HuH-7 (cell line): ENCODE measurements around the gene BAG2.
A peak's percentile ranks its signal among the peaks of the same experiment; 100 is the strongest.

Experiments used
- DNase-seq: peaks from one replicate; pipeline ENCODE4 v3.0.0; 2011; ENCODE audit warnings: low spot score

BAG2 gene

DNA sequence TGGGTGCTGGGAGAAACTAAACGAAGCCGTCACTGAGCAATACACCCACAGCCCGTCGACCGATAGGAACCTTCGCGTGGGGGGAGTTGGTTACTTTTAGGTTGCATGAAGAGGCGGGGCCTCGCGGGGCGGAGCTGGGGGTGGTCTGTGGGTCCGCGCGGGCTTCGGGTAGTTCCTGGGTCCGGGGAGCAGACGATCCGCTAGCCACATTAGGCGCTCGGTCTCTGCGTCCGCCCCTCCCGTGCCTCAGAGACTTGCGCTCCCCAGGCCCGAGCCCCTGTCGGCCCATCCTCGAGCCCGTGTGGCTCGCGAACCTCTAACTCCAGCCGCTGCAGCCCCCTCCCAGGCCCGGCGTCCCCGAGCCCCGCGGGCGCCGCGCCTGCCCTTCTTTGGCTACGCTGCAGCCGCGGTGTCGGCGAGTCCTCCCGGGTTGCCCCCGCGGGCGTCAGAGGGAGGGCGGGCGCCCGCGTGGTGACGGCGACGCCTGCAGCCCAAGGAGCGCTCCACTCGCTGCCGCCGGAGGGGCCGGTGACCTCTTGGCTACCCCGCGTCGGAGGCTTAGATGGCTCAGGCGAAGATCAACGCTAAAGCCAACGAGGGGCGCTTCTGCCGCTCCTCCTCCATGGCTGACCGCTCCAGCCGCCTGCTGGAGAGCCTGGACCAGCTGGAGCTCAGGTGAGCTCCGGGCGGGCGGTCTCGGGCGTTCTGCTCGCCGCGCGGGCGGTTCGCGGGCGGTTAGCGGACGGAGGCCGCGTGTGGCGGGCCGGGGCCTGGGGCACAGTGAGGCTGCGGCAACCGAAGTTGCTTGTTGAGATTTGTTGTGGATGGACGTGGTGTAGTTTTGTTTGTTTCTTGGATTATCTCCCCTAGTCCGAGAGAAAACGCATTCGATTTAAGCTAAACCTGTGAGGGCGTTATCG is at the start of gene BAG2:
Gene BAG2, plus strand, starts transcription at position 191 of the 920 bp plus-strand sequence. Its CDS starts 372 bp downstream, at position 563.
- DNase-seq, result peak; percentile 81

DNA sequence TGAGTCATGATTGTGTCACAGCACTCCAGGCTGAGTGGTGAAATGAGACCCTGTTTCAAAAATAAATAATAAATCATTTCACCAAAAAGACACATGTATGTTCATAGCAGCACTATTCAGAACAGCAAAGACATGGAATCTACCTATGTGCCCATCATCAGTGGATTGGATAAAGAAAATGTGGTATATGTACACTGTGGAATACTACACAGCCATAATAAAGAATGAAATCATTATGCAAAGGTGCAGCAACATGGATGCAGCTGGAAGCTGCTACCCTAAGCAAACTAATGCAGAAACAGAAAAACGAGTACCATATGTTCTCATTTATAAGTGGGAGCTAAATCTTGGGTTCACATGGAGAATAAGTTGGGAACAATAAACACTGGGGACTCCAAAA is 49.0 kb upstream of the BAG2 start:
- no peak for DNase-seq

DNA sequence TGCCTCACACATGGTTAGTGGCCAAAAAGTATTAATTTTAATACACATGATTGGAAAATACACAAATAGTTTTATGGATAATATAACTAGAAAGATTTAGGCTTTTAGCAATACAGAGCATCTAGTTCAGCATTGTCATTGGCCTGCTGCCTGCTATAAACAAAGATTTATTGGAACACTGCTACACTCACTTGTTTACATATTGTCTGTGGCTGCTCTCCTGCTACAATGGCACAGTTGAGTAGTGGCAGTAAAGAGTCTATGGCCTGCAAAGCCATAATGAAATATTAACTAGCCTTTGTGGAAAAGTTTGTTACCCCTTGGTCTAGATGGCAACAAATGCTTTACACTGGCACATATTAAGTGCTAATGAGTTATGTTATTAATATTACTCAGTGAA is 44.4 kb upstream of the BAG2 start:
- DNase-seq, result peak; percentile 4

DNA sequence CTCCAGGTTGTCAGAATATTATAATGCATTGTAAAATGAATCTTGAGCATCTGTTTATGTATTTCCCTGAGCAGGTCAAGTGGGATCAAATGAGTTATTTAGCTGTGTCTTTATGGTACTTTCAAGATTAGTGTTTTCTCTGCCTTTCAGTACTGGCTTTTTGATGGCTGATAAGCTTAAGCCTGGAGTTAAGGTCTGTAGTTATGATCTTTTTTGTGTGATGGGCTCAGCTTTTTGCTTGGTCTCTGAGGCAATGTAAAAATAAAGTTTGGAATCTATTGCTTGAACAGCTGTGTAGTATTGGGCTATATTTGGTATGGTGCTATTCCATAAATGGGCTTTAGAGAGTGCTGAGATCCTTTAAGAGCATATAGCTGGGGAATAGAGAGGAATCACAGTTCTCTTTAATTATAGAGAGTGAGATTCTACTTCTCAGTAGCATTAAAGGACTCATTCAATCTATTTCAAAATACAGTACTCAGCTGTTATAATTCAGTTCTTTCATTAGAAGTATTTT is 41.4 kb upstream of the BAG2 start:
- no peak for DNase-seq

DNA sequence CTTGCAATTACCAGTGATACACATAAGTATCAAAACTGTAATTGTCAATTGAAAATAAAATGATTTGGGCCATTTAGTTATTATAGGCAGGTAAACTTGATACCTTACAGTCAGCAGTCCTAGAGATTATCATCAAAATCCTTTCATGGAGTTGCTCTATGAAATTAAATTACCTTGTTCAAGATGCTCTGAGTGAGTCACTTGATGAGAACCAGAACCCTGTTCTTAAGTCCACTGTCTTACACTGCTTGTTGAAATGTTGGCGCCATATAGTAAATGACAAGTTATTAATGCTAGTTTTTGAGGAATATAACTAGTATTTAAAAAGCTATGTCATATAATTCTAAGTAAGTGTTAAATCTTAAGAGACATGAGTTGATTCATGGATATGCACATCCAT is 37.2 kb upstream of the BAG2 start:
- DNase-seq, result no peak

DNA sequence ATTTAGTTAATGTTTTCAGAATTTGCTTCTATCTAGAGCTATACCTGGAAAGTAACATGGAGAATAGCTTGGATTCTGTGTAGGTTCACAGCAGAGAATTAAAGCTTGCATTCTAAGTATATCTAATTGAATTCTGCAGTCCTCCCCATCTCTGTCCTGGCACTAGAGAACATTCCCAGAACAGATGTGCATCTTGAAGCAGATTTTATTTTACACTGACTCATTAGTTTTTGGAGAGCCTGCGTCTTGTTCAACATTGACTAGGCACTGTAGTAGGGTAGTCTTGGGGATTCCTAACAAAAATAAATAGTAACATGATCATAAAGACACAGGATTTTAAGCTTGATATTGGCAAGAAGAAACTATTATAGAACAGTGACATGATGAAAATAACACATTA is 36.2 kb upstream of the BAG2 start:
- DNase-seq, result no peak

DNA sequence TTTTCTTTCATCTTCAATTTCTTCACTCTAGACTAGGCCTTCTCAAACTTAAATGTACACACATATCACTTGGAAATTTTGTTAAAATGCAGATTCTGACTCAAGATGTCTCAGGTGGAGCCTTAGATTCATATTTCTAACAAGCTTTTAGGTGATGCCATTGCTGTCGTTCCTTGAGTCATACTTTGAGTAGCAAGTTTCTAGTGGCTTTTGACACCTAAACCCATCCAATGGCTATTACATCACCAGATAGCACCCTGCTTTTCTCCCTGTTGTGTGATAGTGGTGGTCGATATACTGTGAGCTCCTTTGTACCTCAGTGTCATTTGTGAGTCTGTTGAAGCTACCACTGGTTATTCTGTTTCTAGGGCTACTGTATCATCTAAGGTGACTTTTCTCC is 34.8 kb upstream of the BAG2 start:
- DNase-seq, result no peak

DNA sequence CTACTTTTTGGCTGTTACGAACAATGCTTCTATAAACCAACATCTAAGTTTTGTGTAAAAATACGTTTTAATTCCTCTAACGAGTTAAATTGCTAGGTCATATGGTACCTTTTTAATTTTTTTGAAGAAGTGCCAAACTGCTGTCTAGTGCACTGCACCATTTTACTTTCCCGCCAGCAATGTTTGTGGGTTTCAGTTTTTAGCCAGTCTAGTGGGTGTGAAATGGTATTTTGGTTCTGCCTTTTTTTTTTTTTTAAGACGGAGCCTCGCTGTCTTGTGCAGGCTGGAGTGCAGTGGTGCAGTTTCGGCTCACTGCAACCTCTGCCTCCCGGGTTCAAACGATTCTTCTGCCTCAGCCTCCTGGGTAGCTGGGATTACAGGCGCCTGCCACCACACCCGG is 34.1 kb upstream of the BAG2 start:
- DNase-seq, result no peak

DNA sequence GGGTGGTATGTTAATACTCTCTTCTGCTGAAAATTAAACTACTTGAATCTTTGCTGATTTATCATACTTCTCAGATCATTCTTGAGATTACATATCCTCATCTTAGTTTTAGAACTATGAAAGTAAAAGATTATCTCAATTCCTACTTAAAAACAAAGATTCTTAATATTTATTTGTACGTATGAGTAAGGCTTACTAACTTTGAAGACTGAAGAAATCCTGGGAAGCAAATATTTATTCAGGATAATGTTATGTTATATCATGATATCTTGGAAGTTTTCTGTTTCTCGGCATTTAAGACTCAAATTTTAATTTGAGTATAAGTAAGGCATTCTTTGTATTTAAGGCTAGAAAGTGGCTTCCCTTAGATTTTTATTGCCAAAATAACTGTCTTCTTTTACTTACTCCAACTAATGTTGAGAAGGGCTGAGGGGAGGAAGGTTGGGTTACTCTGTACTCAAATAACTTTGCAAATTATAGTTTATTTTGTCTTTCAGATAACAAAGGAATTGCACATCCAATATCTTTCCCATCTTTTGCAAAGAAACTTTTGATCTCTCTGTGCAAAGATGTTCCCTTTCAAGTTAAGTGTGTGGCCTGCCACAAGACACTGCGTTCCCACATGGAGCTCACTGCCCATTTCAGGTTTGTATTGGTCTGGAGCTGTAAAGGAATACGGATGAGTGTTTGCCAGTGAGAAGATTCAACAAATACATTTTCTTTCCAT is 30.5 kb upstream of the BAG2 start:
- no peak for DNase-seq

DNA sequence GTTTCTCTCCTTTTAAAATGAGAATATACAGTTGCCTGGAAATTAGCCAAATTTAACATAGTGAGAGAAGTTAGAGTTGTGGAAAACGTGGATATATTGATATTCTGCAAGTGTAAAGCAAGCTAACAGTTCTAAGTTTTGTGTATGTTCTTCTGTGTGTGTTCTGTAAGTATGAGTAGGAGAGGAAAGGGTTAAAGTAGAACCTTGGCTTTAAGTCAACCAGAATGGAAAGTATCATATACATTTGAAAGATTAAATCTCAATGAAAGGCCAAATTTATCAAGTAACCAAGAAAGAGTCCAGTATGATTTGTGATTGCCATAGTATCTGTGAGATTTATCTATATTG is 30.0 kb upstream of the BAG2 start:
- DNase-seq, result no peak

DNA sequence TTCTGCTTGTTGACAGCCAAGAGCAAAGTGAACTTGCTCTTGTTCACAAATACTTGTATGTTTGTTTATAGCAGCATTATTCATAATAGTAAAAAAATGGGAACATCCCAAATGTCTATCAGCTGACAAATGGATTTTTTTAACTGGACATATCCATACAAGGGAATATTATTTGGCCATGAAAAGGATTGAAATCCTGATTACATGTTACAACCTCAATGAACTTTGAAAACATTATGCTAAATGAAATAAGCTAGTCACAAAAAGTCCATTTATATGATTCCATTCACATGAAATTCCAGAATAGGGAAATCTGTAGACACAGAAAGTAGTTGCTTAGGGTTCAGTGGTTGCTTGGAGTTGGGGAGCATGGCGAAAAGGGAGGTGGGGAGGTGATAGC is 28.4 kb upstream of the BAG2 start:
- no peak for DNase-seq

DNA sequence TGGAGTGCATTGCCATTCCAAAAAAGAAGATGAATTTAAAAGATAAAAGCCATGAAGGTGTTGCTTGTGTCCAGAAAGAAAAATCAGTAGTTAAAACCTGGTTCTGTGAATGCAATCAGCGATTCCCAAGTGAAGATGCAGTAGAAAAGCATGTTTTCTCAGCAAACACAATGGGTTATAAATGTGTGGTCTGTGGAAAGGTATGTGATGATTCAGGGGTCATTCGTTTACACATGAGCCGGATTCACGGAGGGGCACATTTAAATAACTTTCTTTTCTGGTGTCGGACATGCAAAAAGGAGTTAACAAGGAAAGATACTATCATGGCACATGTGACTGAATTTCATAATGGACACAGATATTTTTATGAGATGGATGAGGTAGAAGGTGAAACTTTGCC is 24.7 kb upstream of the BAG2 start:
- no peak for DNase-seq

DNA sequence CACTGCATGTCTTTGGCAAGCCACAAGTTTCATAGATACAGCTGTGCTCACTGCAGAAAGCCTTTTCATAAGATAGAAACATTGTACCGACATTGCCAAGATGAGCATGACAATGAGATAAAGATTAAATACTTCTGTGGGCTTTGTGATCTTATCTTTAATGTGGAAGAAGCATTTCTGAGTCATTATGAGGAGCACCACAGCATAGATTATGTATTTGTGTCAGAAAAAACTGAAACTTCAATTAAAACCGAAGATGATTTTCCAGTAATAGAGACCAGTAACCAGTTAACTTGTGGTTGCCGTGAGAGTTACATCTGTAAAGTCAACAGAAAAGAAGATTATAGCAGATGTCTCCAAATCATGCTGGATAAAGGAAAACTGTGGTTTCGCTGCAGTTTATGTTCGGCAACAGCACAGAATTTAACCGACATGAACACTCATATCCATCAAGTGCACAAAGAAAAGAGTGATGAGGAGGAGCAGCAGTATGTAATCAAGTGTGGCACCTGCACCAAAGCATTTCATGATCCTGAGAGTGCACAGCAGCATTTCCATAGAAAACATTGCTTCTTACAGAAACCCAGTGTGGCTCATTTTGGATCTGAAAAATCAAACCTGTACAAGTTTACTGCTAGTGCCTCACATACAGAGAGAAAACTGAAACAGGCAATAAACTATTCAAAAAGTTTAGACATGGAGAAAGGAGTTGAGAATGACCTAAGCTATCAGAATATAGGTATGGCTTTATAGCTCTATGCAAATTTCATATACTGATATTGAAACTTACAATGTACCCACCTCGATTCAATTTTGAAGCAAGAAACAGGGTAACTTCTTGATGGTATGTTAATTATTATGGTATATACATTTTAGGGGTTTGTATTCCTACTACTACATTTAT is 23.9 kb upstream of the BAG2 start:
- no peak for DNase-seq

DNA sequence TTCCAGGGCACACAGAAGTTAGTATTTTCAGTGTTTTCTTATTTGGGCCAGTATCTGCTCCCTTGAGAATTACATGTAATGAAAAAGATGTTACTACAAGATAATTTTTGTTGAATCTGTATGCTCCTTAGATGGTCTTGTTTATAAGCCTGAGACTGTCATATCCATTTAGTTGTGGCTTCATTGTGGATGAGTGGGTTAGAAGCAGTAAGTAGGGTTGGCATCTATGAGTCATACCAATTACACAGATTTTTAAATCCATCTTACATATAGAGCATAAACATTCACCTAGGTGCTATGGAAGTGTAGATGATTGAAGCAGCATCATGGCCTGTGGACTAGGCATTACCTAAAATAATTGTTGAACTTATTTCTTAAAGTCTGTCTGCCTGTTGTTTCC is 13.5 kb upstream of the BAG2 start:
- no peak for DNase-seq

DNA sequence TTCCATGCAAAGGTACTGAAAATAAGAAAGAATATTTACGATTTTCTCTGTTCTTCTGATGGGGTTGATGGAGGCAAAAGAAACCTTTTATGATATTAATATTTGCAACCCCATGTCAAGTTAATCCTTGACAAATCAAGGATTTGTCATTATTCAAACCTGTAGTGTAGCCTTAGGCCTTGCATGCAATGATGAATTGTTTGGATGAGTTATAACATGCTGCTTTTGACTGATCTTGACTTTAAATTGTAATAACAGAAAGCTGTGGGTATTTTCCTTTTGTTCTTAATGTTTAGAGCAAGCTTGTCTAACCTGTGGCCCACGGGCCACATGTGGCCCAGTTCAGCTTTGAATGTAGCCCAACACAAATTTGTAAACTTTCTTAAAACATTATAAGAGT is 13.0 kb upstream of the BAG2 start:
- DNase-seq, result no peak

DNA sequence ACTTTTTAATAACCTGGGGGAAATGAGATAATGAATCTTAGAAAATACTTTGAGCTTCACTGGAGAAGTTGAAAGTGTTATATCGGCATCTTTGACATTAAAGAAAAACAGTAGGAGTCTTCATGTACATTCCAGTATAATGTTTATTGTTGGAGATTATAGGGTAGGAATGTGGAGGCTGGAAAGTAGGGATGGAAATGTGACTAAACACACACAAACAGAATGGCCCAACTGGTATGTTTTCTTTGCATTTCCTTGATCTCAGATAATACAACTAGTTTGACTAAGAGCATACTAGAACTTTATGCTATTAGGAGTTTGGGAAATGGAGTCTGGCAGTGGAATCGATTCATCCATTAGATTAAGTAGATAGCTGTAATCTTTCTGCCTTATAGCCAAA is 10.1 kb upstream of the BAG2 start:
- no peak for DNase-seq

DNA sequence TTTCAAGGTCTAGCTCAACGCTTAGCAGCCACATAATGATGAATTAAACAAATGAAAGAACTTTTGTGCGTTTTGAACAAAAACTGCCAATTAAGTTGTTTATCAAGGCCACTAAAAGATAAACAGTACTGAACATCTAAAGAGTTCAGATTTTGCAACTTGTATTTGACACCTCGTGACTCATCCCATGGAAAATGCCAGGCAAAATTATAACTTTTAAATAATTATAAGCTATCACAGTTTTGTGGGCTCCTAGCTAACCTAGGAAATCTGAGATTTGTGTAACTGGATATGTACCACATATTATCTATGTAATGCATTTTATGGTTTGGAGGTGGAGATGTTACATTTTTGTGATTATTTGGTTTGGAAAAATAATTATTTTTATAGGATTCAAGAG is 9.6 kb upstream of the BAG2 start:
- no peak for DNase-seq

DNA sequence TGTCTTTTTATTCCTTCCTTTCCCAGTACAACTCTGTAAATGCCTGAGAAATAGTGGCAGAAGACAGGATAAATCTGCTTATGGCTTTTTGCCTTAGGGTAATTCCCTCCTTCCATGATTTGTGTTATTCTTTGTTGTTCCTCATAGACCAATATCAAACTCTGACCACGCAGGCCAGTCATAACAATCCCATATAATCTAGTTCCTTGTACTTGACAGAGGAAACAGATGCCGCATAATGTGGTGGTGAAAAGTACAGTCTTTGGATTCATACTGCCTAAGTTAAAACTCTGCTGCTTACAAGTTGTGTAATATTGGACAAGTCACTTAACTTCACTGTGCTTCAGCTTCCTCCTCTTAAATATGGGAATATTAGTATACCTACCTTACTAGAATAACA is 8.2 kb upstream of the BAG2 start:
- DNase-seq, result no peak

DNA sequence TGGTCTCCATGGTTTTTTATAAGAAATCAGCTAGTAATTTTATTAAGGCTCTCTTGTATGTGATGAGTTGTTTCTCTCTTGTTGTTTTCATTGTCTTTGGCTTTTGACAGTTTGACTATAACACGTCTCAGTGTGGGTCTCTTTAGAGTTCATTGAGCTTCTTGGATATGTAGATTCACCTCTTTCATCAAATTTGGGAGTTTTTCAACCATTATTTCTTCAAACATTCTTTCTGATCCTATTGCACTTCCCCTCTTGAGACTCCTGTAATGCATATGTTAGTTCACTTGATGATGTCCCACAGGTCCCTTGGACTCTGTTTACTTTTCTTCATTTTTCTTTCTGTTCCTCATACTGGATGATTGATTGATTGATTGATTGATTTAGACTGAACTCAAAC is 7.0 kb upstream of the BAG2 start:
- no peak for DNase-seq

DNA sequence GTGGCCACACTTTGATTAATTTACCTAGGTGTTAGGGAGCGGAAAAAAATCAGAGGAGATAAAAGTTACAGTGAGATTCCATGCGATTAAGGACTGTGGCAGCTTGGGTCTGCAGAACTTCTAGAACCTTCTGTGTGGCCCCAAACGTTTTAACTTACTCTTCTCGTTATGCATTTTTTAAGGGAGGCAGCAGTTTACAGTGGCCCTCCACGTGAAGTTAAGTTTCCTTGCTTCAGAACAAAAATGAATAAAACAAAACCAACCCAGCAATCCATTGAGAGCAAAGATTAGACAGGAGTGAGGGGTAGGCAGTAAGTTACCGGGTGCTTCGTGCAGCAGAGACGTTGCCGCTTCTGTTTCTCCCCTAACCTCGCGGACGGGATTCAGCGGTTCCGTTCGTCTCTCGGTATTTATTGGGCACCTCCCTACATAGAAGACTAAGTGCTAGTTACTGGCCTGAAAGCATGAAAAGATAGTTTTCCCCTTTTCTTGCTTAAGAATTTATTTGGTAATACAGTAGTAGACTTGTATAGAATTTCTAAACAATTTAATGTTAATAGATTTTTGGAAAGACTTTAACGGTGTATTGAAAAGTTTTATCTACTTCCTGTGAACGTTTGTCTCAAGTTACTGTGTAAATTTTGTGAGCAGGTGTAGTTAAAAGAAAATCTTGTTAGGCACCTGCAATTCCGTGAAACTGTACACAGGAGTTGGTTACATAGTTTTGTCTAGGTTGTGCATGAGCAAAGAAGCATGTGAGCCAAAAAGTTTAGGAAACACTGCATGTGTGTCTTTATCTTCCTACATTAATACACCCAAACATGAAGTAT is 1.1 kb downstream of the BAG2 start:
- DNase-seq, result no peak

DNA sequence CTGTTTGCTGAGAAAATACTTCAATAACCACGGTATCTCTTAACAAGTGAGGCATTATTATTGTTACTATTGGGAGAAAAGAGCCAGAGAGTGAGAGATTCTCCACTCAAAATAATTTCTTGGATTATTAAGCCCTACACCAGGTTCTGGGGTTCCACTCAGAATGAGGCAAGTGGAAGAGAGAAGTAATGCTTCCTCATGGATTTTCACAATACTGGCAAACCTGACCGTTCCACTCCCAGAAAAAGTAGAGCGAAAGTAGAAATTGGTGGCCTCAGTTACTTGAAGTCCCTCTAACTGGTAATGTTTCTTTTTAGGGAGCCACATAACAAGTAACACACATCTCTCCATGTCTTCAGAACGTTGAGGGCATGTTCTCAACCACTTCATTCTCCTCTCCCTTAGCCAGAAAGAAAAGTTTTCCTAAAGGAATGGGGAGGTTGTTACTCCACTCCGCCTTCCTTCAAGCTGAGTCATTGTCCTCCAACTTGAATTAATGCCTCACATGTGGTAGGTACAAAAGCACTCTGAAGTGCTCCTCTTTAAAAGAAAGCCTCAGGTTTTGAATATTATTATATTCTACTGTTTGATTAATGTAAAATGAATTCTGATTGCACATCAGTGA is 1.9 kb downstream of the BAG2 start:
- no peak for DNase-seq
